ENCODE results near the gene UBTD1.
A peak's percentile ranks its signal among the peaks of the same experiment; 100 is the strongest.
"Not testable (repeated sequence)": the region's sequence is repeated elsewhere in the genome, so short reads cannot be mapped to it uniquely, and the experiment has no call there.

UBTD1 gene

DNA sequence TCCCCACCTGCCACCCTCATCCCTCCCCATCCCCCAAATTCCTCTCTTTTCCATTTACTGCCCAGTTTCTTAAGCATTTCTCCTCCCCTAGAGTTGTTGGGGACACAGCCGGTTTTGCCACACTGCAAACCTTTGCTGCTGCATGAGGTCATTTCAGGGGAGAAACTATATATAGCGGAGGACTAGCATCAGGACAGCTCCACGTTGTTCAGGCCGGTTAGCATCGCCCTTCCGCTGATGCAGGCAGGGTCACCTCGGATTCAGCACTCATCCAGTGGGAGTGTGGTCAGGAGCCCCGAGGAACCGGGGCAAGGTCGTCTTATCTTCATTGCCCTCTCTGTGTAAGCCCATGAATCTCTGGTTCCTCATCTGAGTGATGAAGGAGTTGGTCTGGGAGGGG lies 15.6 kb downstream of the UBTD1 start:
- DNase-seq (ENCODE audit: low read depth in 2 of 3, low spot score in 2 of 3), result no peak

DNA sequence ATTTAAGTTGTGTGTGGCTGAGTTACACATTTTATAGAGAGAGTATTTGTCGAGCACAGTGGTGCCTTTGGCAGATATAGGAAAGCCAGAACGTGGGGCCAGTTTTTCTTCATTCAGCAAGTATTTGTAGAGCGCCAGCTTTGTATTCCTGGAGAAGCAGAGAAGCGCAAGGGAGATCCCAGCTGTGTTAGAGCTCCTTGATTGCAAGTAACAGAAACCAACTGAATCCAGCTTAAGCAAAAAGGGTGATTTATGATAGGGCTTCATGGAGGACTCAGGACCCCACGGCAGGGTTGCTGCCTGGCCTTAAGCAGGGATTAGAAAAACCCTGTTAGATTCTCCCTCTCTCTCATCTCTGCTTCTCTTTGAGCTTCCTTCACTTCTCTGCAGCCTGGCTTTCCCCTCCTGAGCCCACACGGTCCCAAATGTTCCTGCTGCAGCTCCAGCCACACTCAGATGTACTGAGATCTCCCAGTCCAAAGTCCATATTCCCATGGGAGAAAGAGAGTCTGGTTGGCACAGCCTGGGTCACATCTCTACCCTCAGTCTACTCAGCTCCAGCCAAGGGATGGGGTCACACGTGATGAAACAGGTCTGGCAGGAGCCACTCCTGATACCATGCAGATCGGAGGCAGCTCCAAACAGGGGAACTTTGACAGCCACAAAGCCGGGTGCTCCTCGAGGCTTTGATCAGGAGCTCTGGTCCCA lies 16.7 kb downstream of the UBTD1 start:
- no peak for DNase-seq (ENCODE audit: low read depth in 2 of 3, low spot score in 2 of 3)

DNA sequence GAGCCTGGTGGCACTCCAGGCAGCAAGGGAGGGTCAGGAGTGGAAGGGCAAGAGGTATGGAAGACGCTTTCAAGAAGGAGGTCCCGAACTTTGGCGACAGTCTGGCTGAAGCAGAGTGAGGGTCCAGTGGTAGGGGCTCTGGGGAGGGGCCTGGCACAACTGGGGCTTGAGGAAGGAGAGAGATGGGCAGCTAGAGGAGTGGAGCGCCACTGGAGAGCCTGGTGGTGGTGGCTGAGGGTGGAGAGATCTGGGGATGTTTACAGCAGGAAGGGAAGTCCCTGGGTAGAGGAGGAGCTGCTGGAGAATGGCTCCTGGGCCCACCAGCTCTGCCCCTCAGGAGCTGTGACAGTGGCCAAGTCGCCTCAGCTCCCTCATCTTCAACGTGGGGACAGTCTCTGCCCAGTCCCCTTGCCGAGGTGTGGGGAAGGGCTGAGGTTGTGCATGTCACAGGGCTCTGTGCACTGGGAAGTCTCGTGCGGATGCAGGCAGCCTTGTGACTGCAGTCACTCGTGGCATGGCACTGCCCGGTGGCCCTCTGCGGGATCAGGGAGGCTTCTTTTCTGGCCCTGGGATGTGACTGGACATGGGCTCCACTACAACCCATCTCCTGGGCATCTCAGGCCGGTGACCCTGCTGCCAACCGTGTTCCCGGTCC lies 18.5 kb downstream of the UBTD1 start:
- no peak for DNase-seq (ENCODE audit: low read depth in 2 of 3, low spot score in 2 of 3)

DNA sequence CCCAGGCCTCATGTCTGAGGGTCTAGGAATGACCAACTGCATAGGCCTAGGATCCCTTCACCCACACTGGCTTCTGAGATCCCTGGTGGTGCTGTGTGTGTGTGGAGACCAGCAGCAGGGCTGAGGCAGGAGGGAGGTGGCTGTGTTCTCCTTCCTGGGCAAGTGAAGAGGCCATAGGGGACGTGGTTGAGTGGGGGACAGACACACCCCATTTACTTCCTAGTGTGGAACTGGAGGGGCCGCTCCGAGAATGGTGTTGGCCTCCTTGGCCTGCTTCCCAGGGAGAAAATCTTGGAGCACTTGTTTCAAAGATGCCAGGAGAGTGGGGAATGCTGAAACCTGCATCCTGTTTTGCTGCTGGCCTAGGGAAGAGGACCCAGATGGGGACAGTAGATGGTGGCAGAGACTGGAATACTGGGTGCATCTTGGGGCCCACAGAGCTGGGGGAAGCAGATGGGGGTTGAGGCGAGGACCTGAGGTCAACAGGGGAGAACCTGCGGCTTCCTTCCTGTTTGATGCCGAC lies 19.1 kb downstream of the UBTD1 start:
- DNase-seq (ENCODE audit: low read depth in 2 of 3, low spot score in 2 of 3), result no peak

DNA sequence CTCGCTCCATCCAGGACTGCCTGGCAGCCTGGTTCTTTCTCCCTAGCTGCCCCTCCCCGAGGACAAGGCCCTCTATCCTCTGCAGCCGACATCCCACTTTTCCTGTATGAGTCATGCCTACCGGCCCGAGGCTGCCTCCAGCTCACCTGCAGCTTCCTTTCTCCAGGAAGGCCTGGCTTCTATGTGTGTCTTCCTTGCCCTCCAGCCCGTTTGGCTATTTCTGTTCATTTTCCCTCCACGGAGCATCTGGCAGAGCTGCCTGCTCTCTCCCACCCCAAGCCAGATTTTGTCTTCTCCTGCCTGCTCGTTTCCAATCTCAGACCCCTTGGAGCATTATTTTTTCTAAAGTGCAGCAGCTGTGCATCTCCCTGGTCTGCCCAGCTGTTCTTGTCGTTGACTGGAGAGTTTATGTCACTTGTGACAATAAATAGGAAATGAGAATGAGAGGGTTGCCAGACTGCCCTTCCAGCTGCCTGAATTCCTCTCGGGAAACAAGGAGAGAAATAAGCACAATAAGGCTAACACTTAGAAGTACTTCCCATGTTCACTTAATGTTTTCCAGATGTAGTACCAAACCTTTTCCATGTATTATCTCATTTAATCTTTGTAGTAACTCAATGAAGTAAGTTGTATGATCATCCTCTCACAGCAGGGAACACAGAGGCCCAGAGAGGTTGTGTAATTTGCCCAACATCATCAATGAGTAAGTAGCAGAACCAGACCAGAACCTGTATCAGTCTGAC lies 19.7 kb downstream of the UBTD1 start:
- DNase-seq (ENCODE audit: low read depth in 2 of 3, low spot score in 2 of 3), result no peak

DNA sequence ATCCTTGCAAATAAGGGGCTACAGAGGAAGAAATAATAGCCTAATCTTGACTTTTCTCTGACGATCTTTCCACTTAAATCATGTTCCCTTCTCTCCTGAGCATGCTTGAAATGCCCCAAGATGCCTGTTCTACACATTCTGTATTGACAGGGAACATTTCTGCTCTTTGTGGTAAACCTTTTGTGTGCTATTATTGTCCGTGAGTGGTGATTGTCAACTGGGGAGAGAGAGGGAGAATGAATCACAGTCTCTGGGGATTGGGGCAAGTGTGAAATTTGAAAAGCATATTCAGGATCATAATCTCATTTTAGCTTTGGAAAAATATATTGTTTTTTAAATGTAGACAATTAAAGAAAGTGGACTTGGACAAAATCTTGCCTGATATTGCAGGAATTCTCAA lies 20.6 kb downstream of the UBTD1 start:
- no peak for DNase-seq (ENCODE audit: low read depth in 2 of 3, low spot score in 2 of 3)

DNA sequence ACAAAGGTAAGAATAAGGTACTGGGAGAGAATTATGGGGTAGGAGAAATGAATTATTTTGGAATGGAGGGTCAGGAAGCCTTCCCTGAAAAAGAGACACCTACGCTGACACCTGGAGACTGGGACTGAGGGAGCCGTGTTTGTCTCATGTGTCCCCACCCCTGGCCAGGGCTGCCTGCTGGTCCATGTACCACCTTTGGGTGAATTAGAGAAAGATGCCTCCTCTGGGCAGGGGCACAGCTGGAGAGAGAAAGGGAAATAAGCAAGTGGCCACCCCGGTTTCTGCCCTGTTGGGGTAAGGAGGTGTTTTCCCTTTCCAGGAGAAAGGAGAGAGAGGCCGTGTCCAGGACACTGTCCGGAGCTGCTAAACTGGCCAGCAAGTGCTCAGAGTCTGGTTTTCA lies 21.8 kb downstream of the UBTD1 start:
- DNase-seq (ENCODE audit: low read depth in 2 of 3, low spot score in 2 of 3), result no peak

DNA sequence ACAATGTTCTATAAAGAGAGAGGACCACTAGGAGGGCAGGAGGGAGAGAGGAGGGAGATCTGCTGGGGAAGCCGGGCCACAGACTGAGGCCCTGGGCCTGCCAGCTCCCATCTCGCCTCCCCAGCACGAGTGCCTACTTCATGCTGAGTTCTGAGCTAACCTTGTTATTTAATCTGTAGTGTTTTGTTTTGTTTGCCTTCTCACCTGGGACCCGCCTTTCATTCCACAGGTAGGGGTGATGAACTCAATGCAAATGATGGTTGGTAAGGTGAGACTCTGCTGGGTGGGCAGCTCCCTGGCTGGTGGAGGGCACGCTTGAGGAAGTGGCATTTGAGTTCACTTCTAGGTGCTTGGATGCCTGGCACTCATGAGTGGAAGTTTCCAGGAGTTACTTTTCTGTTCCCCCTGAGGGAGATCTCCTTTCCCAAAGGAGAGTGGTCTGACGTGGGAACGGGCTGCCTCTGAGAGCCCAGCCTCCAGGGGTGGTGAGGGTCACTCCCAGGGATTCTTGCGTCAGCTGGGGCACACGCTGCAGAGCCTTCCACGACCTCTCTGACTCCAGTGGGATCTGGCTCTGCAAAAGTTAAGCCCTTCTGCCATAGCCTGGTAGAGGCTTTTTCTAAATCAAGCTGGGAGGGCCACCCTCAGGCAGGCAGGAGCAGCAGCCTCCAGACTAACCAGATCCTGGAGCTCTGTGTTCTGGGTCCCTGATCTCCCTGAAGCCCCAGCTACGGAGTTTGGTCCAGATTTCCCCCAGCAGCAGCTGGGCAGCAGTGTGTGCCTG lies 22.4 kb downstream of the UBTD1 start:
- no peak for DNase-seq (ENCODE audit: low read depth in 2 of 3, low spot score in 2 of 3)

DNA sequence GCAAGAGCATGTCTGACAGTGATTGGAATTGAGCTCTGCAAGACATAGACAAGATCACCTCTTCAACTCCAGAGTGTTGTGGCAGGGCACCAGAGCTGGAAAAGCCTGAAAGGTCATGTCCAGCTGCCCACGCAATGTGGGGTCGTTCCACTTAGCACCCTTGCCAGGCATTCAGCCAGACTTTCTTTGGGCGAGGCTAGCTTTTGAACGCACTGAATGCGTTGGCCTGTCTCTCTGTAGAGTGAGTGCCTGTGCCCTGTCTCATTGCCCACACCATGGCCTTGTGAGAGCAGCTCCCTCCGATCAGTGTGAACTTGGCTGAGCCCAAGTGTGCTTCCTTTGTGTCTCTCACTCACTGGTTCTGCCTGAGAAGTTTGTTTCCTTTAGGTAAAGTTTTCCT lies 23.3 kb downstream of the UBTD1 start:
- no peak for DNase-seq (ENCODE audit: low read depth in 2 of 3, low spot score in 2 of 3)

DNA sequence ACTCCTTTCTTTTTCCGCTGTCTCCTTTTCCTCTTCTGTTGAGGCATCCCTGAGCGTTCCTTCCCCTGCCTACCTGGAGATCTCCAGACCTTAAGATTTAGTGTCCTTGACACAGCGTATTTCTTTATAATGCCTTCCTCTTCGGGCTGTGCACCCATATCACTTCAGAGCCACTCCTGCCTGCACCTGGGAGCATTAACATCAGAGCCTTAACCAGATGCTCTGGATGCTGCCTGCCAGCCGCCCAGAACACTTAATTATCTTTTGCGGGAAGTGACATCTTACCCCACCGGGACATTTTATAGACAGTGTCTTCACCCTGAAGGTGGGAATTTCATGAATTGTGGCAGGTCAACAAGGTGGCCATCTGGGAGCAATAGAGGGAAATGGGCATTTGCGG lies 24.2 kb downstream of the UBTD1 start:
- no peak for DNase-seq (ENCODE audit: low read depth in 2 of 3, low spot score in 2 of 3)

DNA sequence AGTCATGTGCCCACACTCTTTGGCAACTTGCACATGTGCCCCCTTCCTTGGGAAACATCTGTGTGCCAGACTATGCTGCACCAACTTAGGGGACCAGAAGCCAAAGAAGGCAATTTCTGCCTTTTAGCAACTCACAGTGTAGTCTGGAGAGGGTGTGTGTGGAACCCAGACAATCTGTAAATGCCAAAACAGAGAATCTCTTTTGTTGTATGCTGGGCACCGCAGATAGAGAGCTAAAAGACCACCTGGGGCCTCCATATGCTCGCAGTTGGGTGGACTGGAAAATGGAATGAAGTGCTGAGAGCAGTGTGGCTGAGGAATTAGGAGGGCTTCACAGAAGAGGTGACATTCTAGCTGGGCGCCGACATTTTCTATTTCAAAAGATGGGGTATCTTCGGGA lies 26.4 kb downstream of the UBTD1 start:
- no peak for DNase-seq (ENCODE audit: low read depth in 2 of 3, low spot score in 2 of 3)

DNA sequence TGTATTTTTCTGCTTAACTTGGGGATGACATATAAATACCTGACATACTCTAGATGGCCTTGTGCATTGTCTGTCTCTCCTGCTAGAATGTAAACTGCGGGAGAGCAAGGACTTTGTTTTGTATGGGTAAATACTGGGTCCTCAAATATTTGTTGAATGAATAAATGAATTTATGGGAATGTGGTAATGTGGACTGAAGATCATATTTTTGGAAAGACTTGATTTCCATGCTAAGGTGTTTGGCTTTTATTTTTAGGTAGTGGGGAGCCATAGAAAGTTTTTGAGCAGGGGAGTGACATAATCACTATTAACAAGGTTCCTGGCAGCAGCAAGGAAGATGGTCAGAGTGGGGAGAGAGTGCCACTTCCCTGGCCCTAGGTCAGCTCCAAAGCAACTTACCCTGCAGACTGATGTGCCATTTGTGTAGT lies 27.0 kb downstream of the UBTD1 start:
- DNase-seq (ENCODE audit: low read depth in 2 of 3, low spot score in 2 of 3), result no peak

DNA sequence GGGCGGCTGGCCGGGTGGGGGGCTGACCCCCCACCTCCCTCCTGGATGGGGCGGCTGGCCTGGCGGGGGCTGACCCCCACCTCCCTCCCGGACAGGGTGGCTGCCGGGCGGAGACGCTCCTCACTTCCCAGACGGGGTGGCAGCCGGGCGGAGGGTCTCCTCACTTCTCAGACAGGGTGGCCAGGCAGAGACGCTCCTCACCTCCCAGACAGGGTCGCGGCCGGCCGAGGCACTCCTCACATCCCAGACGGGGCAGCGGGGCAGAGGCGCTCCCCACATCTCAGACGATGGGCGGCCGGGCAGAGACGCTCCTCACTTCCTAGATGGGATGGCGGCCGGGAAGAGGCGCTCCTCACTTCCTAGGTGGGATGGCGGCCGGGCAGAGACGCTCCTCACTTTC lies 30.2 kb downstream of the UBTD1 start:
- not testable (repeated sequence) for DNase-seq (ENCODE audit: low read depth in 2 of 3, low spot score in 2 of 3)

DNA sequence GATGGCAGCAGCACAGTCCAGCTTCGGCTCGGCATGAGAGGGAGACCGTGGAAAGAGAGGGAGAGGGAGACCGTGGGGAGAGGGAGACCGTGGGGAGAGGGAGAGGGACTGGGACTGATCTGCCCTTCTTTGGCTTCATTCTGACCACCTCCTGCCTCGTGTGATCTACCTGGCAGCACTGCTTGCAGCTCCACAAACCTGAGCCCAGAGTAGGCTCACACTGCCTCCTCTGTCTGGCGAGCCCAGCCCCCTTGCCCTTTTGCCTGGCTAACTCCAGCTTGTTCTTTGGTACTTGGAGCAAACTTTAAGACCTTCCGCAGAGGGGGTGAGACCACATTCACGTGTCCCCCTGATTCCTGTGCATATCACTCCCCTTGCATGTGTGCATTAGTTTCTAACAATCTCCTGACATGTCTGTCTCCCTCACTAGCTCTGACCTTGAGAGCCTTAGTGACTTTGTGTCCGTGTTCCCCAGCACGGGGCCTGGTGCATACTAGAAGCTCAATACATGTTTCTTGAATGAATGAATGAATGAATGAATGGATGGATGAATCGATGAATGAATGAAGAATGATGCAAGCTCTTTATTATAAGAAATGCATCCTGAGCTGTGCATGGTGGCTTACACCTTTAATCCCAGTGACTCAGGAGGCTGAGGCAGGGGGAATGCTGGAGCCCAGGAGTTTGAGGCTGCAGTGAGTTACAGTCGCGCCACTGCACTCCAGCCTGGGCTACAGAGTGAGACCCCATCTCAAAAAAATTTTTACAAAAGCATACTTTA lies 31.2 kb downstream of the UBTD1 start:
- DNase-seq (ENCODE audit: low read depth in 2 of 3, low spot score in 2 of 3), result no peak

DNA sequence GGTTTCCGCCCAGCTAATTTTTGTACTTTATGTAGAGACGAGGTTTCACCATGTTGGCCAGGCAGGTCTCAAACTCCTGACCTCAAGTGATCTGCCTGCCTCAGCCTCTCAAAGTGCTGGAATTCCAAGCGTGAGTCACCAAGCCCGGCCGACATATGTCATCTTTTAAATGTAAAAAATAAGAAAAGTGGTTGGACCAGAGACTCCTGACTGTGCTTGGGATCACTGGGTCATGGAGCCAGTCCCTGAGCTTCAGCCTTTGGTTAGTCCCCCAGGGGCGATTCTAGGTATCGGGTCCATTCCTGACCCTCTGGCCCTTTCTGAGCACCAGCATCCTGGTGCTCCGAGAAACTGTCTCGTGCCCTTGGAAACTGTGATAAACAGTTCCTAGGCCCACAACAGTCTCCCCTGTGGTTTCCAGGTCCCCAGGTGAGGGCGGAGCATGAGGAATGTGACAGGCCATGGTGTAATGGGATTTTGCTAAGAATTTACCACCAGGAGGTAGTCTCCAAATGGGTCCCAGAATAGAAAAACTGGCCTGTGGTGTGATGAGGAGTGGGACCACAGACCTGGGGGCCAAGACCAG lies 32.8 kb downstream of the UBTD1 start:
- DNase-seq (ENCODE audit: low read depth in 2 of 3, low spot score in 2 of 3), result no peak

DNA sequence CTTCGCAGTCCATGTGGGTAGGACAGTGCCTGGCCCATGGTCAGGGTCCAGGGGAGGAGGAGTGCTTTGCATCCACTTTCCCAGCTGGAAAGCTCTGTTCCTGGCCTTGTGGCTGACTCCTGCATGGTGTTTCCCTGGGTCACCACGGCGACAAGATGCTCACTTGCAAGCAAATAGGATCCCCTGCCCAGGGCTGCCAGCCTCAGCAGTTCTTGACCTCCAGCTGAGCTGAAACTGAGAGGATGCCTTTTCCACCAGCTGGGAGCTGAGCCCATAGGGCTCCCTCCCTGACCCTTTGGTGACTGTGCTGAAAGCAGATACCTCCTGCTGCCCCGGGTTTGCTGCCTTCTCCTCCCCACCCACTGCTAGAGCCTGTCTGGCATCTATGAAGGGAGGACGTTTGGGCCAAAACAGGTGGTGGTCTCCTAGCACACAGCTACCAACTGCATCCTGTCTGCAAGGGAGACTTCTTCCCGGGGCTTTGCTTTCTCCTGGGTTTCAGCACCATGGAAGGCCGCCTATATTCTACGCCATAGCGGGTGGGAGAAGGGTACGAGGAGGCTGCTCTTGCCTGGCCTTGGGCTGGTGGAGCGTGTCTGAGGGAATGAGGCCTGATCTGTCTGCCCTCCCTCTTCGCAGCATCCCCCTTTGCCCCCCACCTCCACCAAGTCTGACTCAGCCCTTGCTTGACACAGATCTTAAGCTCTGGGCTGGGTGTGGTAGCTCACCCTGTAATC lies 34.4 kb downstream of the UBTD1 start:
- no peak for DNase-seq (ENCODE audit: low read depth in 2 of 3, low spot score in 2 of 3)

DNA sequence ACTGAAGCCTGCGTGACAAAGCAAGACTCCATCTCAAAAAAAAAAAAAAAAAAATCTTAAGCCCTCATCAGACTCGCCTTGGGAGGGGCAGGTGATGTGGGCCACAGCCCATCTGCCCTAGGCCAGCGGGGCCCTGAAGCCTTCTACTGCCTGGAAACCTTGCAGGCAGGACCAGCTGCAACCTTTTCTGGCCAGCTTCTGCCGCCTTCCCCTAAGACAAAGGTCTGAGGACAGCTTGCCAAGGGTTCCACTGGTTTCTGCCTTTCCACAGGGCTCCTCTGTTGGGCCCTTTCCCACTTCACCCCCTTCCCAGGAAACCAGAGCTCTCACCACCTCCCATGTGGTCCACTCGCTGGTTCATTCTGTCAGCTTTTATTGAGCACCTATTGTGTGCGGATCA lies 35.2 kb downstream of the UBTD1 start:
- no peak for DNase-seq (ENCODE audit: low read depth in 2 of 3, low spot score in 2 of 3)

DNA sequence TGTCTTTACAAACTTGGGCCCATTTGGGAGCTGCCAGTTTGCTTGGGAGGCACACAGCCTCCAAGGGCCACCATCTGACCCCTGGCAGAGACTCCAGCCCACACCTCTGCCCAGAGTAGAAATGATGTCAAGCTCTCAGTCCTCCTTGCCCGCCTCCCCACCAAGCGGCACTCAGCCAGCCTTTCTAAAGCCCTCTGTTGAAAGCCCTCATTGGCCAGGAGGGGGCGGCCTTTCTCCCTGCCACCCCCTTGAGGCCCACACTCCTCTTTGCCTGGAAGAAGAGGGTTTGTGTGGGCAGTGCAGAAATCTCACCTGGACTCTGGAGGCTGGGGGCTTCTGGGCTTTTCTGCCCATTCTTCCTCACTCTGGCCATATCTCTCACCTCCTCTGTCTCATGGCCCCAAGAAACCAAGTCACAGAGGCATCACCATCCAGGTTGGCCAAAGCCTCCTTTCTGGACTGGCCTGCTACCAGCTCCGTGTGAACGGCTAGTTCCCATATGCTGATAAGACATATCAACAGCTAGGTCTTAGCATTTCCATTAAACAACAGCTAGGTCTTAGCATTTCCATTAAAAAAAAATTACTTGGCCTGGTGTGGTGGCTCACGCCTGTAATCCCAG lies 36.1 kb downstream of the UBTD1 start:
- peak in 1 of 3 experiments; percentile 23 for DNase-seq (ENCODE audit: low read depth in 2 of 3, low spot score in 2 of 3)

Data from activated CD8-positive, alpha-beta memory T cell treated with anti-CD3 and anti-CD28 coated beads for 48 hours (primary cell).